HG02571 (cell line): Measurements from ENCODE around the gene CCDC102A.

Experiments used
- ATAC-seq: cut with Tn5 transposase; IDR thresholded peaks from one replicate; pipeline ENCODE4 v1.9.1; 2021; ENCODE audit warnings: mild to moderate bottlenecking, moderate library complexity; ENCODE audit not compliant: unreplicated experiment

Gene CCDC102A

DNA sequence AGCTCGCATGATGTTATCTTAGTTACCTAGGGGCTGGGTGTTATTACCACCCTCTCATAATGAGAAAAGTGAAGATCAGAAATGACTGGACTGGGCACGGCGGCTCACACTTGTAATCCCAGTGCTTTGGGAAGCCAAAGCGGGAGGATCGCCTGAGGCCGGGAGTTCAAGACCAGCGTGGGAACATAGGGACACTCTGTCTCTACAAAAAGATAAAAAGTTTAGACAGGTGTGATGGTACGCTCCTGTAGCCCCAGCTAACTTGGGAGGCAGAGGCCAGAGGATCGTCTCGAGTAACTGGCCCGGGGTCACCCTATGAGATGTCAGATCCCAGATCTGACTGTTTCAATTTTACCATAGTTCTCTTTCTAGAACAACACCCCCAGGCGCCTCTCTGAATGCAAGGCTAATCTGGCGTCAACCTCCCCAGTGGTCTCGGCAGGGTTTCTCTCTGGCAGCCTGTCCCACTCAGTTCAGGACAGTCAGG lies 1.9 kb upstream of the CCDC102A start:
- no peak for ATAC-seq

DNA sequence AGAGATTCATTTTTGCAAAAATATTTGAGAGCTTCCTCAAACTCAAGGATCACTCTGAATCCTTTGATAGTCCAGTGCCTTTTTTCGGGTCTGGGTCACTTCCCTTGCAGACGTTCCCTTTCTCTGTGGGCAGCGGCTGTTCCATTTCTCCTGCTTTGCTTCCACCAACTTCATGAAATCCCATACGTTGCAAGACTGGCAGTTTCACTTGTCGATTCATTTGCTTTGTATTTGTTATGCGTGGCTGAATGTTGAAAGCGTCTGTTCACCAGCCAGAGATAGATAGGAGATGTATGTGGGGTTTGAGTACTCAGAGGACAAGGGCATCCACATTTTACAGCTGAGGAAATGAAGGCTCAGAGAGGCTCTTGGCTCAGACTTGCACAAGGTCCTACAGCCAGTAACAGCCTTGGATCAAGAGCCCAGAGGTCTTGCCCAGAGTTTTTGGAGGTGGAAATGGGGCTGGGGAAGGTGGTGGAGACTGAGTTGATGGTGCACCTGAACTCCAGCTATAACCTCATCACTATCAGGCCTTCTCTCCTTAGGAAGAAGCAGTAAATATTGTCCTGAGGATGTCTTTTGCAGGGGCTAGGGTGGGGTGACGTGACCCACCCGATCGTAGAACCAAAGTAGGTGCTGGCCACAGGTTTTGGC lies 1.3 kb upstream of the CCDC102A start:
- no peak for ATAC-seq

DNA sequence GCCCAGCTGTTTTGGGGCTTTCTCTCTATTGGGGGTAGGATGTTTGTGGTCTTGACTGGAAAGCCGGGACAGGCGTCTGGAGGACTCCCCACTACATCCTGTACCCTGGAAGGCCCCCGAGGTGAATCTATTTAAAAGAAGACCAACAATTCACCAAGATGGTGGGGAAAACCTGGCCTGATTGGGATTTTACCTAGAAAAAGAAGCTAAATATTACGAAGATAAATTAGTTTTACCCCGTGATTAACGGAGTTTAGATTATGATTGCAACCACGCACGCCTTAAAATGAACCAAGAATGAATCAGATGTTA lies 779 bp upstream of the CCDC102A start:
- ATAC-seq = no peak

DNA sequence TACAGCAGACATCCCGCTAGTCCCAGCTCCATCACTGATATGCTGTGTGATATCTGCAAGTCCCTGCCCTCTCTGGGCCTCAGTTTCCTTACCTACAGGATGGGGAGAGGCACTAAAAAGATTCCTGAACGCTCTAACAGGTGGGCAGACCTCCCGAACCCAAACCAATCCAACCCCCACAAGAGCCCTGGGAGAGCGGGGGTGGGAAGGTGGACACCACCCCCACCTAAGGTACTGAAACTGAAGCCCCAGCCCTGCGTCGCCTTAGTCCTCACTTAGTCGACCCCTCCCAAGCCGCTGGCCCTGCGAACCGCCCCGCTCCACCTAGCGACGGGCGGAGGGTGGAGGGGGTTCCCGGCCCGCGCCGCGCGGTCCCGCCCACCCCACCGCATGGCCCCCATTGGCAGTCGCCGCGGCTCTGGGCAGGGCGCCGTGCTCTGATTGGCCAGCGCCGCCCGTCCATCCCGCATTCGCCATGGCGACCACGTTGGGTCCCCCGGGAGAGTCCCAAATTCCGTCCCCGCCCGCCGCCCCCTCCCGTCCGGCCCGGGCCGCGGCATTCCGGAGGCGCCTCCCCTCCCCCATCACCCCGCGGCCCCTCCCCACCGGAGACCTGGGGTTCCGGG lies 578 bp downstream of the CCDC102A start:
- ATAC-seq = peak; percentile 60

DNA sequence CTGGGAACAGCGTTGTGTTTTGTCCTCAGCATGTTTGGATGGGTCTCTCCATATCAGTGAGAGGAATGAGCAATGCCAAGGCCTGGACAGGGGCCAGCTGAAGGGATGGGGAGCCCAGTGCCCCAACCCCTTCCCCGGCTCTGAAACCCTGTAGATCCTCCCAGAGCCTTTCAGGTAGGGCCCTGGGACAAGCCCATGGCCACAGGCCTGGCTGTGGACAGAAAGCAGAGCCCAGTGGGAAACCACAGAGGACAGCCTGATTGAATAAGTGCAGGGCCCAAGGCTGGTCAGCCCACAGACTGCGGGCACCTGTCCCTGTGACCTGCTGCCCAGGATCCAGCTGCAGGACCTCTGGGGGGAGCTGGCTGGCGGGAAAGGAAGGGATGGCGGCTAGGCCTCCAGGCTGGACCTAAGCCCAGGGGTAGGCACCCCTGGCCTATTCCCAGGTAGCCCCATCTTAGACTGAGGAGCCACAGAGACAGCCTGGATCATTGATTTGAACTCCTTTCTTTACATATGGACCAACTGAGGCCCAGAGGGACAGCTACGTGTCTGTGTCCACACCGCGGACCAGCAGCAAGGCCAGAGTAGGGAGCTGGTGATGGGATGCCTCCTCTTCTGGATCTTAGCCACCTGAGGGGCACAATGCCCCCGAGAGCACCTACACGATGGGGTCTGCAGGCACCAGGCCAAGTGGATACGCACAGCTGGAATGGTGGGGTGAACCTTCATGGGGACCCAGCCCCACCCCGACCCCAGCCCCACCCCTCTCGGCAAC lies 1.3 kb downstream of the CCDC102A start:
- ATAC-seq = no peak

DNA sequence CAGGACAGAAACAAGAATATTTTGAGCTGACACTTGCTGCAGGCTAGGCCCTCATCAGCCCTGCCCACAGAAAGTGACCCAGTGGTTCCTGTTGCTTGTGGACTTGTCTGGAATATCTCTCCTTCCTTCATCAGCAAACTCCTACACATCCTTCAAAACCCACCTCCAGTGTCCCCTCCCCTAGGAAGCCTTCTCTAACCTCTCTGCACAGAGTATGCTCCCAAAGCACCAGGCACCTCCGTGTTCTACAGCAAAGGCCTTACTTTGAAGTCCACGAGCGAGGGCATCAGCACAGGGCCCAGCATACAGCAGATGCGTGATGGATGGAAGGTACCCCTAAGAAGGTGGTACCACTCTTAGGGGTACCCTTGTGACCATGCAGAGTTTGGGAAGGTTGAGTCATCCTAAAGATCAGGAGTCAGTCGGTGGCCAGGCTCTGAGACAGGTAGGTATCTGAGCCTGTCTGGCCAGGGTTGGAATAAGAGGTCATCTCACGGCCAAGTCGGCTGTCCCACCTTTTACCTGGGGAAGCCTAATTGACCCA lies 2.0 kb downstream of the CCDC102A start:
- no peak for ATAC-seq

DNA sequence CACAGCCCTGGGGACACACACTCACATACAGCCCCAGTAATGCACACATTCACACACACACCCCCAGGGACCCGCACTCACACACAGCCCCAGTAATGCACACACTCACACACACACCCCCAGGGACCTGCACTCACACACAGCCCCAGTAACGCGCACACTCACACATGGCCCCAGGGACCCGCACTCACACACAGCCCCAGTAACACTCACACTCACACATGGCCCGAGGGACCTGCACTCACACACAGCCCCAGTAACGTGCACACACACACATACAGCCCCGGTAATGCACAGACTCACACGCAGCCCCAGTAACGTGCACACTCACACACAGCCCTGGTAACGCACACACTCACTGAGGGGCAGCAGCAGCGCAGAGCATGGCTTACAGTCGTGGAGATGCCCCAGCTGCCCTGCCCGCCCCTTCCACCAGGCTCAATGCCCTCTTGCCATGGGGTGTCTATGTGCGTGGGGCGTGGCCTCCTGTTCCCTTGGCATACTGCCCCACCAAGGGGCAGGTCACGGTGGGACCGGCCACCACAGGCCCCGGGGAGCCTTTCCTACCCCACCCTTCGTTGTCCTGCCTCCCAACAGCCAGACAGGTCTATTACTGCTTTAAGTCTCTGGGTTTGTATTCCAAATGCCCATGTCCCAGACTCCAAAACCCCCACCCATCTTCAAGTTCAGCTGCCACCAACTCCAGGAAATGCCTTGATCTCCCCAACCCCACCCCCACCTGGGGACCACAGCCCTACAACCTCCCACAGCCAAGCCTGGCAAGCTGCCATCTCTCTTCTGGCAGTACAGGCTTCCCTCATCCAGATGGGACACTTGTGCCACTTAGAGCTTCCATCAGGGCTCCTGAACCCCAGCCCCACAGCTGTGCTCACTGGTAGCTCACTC lies 2.7 kb downstream of the CCDC102A start:
- ATAC-seq = no peak

DNA sequence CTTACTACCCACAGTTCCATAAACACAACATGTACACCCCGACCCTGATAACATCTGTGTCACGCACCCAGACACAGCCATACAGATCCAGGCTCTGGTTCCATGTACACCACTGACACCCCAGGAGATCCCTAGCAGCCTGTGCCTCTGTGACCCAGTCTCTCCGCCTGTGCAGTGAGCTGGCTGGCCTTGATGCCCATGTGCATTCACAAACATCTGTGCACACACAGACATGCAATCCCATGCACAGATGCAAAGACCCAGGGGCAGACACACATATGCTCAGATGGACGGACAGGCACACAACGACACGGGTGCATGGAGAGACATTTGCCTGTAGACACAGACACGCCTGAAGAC lies 4.1 kb downstream of the CCDC102A start:
- ATAC-seq = no peak

DNA sequence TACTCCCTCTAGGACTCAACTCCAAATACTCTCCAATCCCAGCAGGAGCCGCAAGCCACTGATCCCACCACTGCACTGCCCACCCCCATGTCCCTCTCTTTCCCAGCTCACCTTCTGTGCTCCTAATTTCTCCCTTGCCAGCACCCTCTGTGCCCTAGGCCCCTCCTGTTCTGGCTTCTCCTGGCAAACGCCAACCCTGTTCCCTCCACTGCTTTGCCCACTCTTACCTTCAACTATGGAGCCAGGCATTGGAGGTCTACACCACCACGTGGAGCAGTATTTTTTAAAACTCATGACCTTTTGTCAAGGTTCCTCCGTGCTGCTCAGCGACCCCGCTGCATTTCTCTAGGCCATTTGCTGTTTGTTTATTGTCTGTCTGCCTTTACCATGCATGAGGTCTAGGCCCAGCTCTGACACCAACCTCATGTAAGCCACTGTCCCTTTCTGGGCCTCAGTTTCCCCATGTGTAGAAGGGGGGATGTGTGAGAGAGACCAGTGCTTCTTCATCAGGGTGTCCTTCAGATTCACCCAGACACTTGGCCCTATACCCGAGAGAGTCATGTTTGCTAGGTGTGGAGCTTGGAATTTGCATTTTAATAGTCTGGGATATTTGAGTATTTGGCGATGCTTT lies 4.6 kb downstream of the CCDC102A start:
- no peak for ATAC-seq

DNA sequence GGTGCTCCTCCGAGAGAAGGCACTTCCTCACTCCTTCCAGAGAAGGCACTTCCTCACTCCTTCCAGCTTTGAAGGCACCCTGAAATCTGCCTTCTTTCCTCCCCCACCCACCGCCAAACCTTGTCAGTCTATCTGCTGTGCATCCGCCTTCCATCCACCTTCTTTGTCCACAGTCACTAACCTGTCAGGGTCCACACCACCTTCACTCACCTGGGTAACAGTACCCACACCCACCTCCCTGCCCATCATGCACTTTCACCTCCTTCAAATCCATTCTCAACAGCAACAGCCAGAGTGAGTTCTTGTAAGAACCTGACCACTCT lies 5.2 kb downstream of the CCDC102A start:
- no peak for ATAC-seq

DNA sequence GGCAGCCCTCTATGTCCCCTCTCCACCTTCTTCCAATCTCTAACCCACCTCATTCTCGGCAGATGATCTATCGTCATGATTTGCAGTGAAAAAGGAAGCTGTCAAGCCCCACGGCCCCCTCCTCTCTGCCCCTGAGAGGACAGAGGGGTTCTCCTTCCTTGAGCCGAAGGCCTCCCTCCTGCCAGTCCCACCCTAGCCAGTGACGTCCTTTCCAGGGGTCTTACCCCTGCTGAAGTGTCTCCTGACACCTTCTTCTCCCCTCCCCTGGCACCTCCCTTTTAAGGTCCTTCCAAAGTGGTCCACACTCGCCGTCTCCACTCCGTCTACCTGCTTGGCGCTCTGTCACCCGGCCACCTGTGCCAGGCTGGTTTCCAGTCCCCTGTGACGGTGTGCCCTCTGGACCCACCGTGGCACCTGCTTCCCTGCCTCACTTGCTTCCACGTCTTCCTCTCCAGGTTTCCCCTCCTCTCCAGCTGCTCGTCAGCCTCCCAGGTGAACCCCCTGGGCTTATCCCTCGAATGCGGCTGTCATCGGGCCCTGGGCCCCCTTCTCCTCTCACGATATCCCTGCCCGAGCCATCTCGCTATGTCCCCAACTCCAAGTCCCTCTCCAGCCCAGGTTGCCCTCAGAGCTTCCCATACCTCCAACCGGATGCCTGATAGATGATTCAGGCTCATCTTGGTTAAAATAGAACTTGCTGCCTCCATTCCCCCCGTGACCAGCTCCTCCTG lies 5.7 kb downstream of the CCDC102A start:
- ATAC-seq = no peak

DNA sequence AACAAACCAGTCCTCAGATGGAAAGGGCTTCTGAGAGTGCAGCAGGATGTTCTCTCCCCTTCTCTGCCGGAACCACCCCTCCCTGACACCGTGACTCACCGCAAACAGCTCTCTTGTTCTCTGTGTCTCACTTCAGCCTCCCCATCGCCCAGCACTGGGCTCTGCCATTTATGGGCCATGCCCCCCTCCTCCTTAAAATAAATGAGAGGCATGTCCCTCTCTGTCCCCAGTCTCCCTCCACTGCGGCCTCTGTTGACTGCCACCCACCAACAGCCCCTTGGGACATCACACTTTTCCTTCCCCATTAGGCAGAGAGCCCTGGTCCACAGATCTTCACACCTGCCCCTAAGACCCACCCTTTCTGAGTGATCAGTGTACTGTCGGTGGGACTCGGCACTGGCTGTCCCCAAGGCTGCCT lies 6.3 kb downstream of the CCDC102A start:
- no peak for ATAC-seq

DNA sequence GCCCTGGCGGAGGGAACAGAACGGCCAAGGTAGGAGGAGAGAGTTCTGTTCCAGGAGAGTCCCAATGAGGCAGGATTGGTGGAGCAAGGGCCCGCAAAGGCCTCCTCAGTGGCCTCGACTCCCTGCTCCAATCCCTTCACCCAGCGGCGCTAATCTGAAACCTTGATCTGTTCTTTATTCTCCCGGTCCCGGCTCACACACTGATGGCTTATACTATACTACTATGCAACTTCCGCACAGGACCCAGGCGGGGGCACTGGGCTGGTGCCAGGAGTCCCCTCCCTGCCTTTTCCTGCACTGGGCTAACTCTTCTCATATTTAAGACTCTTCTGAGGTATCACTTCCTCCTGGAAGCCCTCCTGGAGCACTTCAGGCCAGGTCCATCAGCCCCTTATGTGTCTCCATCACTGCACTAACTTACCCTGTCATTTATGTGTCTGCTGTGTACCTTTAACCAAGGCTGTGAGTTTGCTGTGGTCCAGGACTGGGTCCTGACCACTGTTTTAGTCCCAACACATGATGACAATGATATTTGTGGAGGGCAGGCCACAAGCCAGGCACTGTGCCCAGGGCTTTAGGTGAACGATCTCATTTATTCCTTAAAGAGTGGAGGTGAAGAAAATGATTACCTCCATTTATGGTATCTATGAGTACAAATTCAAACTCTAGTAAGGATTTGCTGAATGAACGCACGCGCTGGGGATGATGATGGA lies 6.8 kb downstream of the CCDC102A start:
- ATAC-seq = no peak

DNA sequence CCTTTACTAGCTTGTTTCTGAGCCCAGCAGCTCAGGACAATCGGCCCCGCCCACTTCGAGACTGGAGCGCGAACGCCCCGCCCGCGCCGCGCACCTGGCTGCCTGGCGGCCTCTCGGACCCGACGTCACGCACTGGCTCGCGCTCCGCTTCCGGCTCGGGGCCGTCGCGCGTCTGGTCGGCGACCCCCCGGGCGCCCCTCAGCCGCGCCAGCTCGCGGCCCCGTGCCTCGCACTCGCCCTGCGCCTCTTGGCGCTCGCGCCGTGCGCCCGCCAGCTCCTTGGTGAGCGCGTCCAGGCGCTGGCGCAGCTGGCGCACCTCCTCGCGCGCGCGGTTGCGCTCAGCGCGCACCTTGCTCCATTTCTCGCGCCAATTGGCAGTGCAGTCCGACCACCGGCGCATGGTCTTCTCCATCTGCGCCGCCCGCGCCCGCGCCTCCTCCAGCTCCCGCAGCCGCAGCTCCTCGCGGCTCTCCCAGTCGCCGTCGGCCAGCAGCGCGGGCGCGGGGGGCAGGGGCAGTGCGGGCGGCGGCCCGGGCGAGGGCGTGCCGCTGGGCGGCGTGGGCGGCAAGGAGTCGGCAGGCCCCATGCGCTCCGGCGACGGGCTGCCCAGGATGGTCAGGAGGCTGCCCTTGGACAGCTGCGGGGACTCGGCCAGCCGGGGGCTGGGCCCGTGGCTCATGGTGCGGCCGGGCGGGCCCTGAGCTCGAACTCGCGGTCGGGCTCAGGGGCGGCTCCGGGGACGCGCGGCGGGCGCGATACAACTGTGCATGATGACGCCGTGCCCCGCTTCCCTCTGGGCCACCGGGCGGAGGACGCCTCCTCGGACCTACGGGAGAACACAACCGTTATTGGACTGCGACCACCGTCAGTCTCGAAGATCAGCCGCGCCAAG lies 7.6 kb downstream of the CCDC102A start:
- ATAC-seq = no peak

DNA sequence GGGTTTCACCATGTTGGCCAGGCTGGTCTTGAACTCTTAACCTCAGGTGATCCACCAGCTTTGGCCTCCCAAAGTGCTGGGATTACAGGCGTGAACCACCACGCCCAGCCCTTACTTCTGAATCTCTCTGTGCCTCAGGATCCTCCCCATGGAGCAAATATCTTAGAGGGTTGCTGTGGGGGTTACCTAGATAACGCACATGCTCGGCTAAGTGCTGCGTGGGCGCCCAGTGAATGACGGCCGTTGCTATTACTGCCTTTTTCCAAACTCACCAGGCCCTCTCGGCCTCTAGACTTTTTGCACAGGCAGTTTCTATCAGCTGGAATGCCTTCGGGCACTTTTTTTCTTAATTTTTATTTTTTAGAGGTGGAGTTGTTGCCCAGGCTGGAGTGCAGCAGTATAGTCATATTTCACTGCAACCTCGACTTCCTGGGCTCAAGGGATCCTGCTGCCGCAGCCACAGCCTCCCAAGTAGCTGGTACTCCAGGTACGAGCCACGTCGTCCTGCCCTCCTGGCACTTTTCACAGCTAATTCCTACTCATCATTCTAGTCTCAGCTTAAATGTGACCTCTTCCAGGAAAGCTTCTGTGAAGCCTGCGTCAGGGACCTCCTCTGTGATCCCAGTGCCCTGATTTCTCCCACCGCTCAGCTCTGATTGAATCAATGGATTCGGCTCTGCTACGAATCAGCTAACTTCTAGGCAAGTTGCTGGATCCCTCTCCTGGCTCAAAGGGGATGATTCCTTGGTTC lies 8.6 kb downstream of the CCDC102A start:
- ATAC-seq = no peak

DNA sequence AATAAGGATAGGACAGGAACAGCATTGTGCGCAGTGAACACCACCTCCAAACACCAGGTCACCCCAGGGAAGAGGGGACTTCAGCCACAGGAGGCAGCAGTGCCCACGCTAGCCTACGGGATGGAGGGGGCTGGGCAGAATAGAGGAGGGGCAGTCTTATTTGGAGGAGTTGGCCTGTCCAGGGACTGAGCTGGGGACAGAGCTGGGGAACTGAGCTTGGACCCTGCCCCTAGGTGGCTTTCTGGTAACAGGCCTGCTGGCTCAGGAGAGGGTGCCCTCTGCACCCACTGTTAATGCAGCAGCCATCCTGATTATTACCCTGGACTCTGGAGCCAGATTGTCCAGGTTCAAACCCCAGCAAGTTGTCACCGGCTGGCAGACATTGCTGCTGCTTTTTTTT lies 9.3 kb downstream of the CCDC102A start:
- no peak for ATAC-seq

DNA sequence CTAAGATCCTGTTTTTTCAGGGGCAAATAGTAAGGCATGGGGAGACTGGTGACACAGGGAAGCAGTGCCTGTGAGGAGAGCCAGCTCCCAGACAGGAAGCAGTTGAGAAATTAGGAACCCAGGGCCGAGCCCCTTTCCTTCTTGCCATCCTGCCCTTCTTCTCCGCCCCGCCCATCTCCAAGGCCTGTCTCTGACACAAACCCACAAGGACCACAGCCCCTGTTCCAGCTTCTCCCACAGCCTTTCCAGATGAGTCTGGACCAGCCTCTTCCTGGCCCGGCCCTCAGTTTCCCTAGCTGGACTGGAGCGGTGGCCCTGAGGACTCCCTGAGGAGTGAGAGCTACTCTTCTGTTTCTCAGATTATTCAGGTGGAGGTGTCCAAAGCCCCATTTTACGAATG lies 9.9 kb downstream of the CCDC102A start:
- no peak for ATAC-seq

DNA sequence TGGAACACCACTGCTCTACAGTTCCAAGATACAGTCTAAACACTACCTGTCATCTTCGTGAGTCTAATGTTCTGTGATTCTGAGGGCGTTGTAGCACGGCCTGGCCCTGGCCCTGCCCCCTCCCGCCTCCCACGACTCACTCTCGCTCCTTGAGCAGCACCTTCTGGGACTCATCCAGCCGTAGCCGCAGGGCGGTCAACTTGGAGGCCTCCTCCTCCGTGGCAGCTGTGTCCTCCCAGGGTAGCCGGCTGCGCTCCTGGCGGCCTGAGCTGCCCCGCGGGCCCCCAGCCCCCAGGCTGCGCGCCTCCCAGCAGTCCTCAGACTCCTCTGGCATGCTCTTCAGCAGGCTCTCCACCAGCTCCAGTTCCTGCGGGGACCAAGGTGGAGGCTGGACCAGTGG lies 10.6 kb downstream of the CCDC102A start:
- no peak for ATAC-seq
